Coronary artery (tissue), 2 donors: Measurements from ENCODE around the gene ARHGEF35.
"Not testable (repeated sequence)": the region's sequence is repeated elsewhere in the genome, so short reads cannot be mapped to it uniquely, and the experiment has no call there.

Experiments
- DNase-seq: peaks from one replicate; pipeline ENCODE4 v3.0.0-alpha.2; 2017; ENCODE audit warnings: low spot score
- H3K27ac ChIP-seq, 2 donors: fragments of 200-600 bp; sonication (generic); one replicate each; pipeline ENCODE4 v1.5.1; 2016 to 2019
- H3K4me3 ChIP-seq: fragments of 200-600 bp; sonication (generic); 2 replicates; pipeline ENCODE4 v1.5.1; 2016; ENCODE audit warnings: mild to moderate bottlenecking, moderate library complexity
- CTCF ChIP-seq: fragments of 200-600 bp; sonication (generic); IDR thresholded peaks from one replicate; pipeline ENCODE4 v1.5.1; 2019; ENCODE audit warnings: antibody characterized with exemption

Gene ARHGEF35

GRCh38 chr7:144187848-144188247, 7.8 kb downstream of the ARHGEF35 start:
- H3K4me3 ChIP-seq, H3K27ac ChIP-seq, DNase-seq: not testable (repeated sequence)

GRCh38 chr7:144183166-144183565, 12.5 kb downstream of the ARHGEF35 start, which contains the start of gene CTAGE4:
Gene CTAGE4 (plus strand): TSS chr7:144183466. CDS start chr7:144183504, 38 bp downstream.
- not testable (repeated sequence) for H3K27ac ChIP-seq, DNase-seq, H3K4me3 ChIP-seq

GRCh38 chr7:144179165-144179479, 16.5 kb downstream of the ARHGEF35 start:
- not testable (repeated sequence) for H3K27ac ChIP-seq, H3K4me3 ChIP-seq, DNase-seq

- DNase-seq, H3K27ac ChIP-seq, H3K4me3 ChIP-seq: not testable (repeated sequence)
These were observed 17.1 kb downstream of the ARHGEF35 start for GRCh38 chr7:144178380-144179164.

- DNase-seq: no peak
- Histone ChIP-seq H3K4me3 (no peak overlapping the region), H3K27ac (no peak overlapping the region)
- TF ChIP-seq CTCF: no peak
These were observed 21.0 kb downstream of the ARHGEF35 start for GRCh38 chr7:144174613-144175012.

GRCh38 chr7:144171594-144172350, 23.9 kb downstream of the ARHGEF35 start:
- H3K27ac ChIP-seq, H3K4me3 ChIP-seq, DNase-seq: not testable (repeated sequence)

- Histone ChIP-seq H3K27ac (no peak overlapping the region), H3K4me3 (no peak overlapping the region)
- DNase-seq: no peak
- TF ChIP-seq CTCF: no peak
These were observed 30.8 kb downstream of the ARHGEF35 start for GRCh38 chr7:144164784-144165183.

GRCh38 chr7:144158861-144159260, 36.8 kb downstream of the ARHGEF35 start:
- H3K27ac ChIP-seq: no peak overlapping the region
- DNase-seq: no peak
- no peak overlapping the region for H3K4me3 ChIP-seq
- TF ChIP-seq CTCF: no peak

- DNase-seq: no peak
- Histone ChIP-seq H3K27ac (no peak overlapping the region), H3K4me3 (no peak overlapping the region)
- TF ChIP-seq CTCF: no peak
These were observed 47.3 kb downstream of the ARHGEF35 start for GRCh38 chr7:144148224-144148827.
